BLaER1 treated with 17β-estradiol and CSF1 and Interleukin-3, amounts not matched to agents 10 nM and 100 nM (cell line): ENCODE results near the gene AATF.

ENCODE experiments used
- H3K27ac ChIP-seq, 11 experiments: shearing (Covaris generic); formaldehyde crosslinking; 2 replicates each; pipeline ENCODE4 v1.8.1; 2022
- H3K27me3 ChIP-seq, 11 experiments: shearing (Covaris generic); formaldehyde crosslinking; 2 replicates each; pipeline ENCODE4 v1.8.1; 2022
- H3K36me3 ChIP-seq, 11 experiments: shearing (Covaris generic); formaldehyde crosslinking; 2 replicates each; pipeline ENCODE4 v1.8.1; 2022
- H3K4me1 ChIP-seq, 10 experiments: shearing (Covaris generic); formaldehyde crosslinking; 2 replicates each; pipeline ENCODE4 v1.8.1; 2022
- H3K4me2 ChIP-seq, 11 experiments: shearing (Covaris generic); formaldehyde crosslinking; 2 replicates each; pipeline ENCODE4 v1.8.1; 2022
- H3K4me3 ChIP-seq, 10 experiments: shearing (Covaris generic); formaldehyde crosslinking; 2 replicates each; pipeline ENCODE4 v1.8.1; 2022
- H3K9ac ChIP-seq, 11 experiments: shearing (Covaris generic); formaldehyde crosslinking; 2 replicates each; pipeline ENCODE4 v1.8.1; 2022
- H3K9me3 ChIP-seq, 11 experiments: shearing (Covaris generic); formaldehyde crosslinking; replicated peaks in 1 of 11; 2 replicates each; pipeline ENCODE4 v1.8.1; 2022
- H4K20me1 ChIP-seq, 11 experiments: shearing (Covaris generic); formaldehyde crosslinking; 2 replicates each; pipeline ENCODE4 v1.8.1; 2022
- Cebpa-rat ChIP-seq, 11 experiments: shearing (Covaris generic); IDR thresholded peaks; 2 replicates each; pipeline ENCODE4 v1.8.1; 2022

AATF gene

GRCh38 chr17:36977568-36977967 lies 28.8 kb downstream of the AATF start:
- no peak overlapping the region for H3K4me2 ChIP-seq
- H3K9ac ChIP-seq = no peak overlapping the region
- peaks cover 35 to 100% (median 89%) of the 10 kb centered on the region in 11 experiments; a peak in 21 of 22 replicates for H4K20me1 ChIP-seq
- H3K27me3 ChIP-seq = no peaks in the 10 kb centered on the region
- no peak overlapping the region for H3K27ac ChIP-seq
- H3K36me3 ChIP-seq = peaks cover 19 to 80% (median 44%) of the 10 kb centered on the region in 11 experiments; a peak in 21 of 22 replicates
- H3K4me3 ChIP-seq = no peak overlapping the region
- TF ChIP-seq Cebpa-rat (IDR thresholded peaks at IDR 0.05) = no peak
- peaks cover 0 to 4% (median 0%) of the 10 kb centered on the region in 11 experiments; a peak in 2 of 22 replicates for H3K9me3 ChIP-seq
- 0 out of 20 replicates have a peak, but pooled peaks cover 0 to 7% (median 0%) of the 10 kb centered on the region in 10 experiments for H3K4me1 ChIP-seq

DNA sequence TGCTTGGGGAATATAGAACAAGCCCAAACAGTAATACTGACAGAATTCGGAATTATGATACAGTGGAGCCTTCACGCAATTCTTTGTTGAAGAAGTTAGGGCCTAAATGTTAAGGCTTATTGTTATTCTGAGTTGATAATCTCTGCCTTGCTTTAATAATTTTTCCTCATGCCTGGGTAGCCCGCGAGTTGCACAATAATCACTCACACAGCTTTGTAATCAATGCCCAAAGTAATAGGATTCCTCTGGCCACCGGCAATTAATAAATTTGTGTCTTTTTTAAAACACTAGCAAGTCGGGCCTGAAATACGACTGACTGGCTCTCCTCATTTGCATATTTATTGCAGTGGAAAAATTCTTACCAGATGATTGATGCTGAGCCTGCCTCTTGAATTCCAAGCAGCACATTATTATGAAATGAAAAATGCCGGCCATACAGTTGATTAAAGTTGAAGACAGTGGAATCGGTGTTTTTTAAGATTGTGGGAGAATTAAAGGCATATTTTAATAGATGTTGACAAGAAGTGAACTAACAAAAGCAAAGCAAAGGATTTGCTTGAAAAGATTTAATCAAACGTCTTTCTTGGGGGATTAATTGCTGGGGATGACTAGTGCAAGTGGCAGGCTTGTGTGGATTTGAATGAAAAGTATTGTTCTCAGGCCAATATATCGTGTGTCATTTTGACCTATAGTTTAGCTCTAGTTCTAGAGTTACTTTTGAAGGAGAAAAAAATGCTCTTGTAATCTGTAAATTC lies 30.2 kb downstream of the AATF start:
- peaks cover 22 to 98% (median 79%) of the 10 kb centered on the region in 11 experiments; a peak in 20 of 22 replicates for H4K20me1 ChIP-seq
- TF ChIP-seq Cebpa-rat (IDR thresholded peaks at IDR 0.05) = peak in 1 of 11 experiments; percentile 19; a peak in 2 of 22 replicates
- 0 out of 20 replicates have a peak, but pooled peaks cover 0 to 7% (median 0%) of the 10 kb centered on the region in 10 experiments for H3K4me1 ChIP-seq
- H3K27ac ChIP-seq = no peak overlapping the region
- H3K4me3 ChIP-seq = no peak overlapping the region
- no peak overlapping the region for H3K4me2 ChIP-seq
- no peak overlapping the region for H3K9ac ChIP-seq
- peaks cover 32 to 82% (median 50%) of the 10 kb centered on the region in 11 experiments for H3K36me3 ChIP-seq
- H3K9me3 ChIP-seq = peaks cover 0 to 4% (median 0%) of the 10 kb centered on the region in 11 experiments; a peak in 2 of 22 replicates
- no peaks in the 10 kb centered on the region for H3K27me3 ChIP-seq

DNA sequence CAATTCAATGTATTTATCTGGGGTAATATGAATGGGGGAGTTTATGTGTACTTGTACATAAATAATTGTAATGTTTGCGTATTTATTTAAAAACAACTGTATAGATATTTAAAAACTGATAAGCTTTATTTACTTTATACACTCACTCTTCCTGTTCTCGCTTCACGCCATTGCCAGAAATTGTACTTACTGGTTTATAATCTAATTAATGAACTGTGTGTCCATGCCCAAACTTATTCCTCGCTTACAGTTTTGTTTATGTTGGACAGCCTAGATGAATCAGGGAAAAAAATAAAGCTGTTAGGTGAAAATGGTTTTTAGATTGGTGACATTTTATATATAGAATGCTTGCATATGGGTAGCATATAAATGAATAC lies 30.8 kb downstream of the AATF start:
- H3K36me3 ChIP-seq = peaks cover 37 to 87% (median 56%) of the 10 kb centered on the region in 11 experiments
- no peak overlapping the region for H3K4me3 ChIP-seq
- H3K27ac ChIP-seq = no peak overlapping the region
- no peak for TF ChIP-seq Cebpa-rat (IDR thresholded peaks at IDR 0.05)
- peaks cover 0 to 4% (median 0%) of the 10 kb centered on the region in 11 experiments; a peak in 2 of 22 replicates for H3K9me3 ChIP-seq
- H3K27me3 ChIP-seq = no peaks in the 10 kb centered on the region
- H3K4me2 ChIP-seq = no peak overlapping the region
- no peak overlapping the region for H3K9ac ChIP-seq
- 0 out of 20 replicates have a peak, but pooled peaks cover 0 to 7% (median 0%) of the 10 kb centered on the region in 10 experiments for H3K4me1 ChIP-seq
- H4K20me1 ChIP-seq = peaks cover 22 to 98% (median 75%) of the 10 kb centered on the region in 11 experiments; a peak in 20 of 22 replicates

DNA sequence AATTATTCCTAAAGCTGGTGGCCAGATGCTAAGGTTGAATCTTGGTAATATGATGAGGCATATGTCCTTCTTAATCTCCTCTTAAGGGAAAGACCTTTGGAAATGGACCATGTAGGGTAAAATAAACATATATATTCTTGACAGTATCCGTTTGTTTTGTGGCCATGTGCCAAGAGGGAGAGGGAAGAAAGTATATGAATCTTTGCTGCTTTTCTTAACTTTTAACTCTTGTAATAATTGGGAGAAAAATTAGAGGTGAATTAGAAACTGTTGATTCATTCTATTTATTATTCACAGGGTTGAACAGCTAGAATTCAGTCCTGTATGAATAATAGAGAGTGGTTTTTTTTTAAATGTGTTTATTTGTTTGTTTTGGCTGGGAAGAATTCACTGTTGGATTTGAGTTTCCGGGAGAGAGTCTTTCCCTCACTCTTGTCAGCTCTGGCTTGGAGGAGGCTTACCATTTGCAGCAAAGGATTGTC lies 31.6 kb downstream of the AATF start:
- no peak overlapping the region for H3K4me3 ChIP-seq
- peaks cover 26 to 98% (median 68%) of the 10 kb centered on the region in 11 experiments; a peak in 21 of 22 replicates for H4K20me1 ChIP-seq
- no peak overlapping the region for H3K27ac ChIP-seq
- no peak for TF ChIP-seq Cebpa-rat (IDR thresholded peaks at IDR 0.05)
- no peak overlapping the region for H3K9ac ChIP-seq
- H3K9me3 ChIP-seq = peaks cover 0 to 4% (median 0%) of the 10 kb centered on the region in 11 experiments; a peak in 2 of 22 replicates
- H3K4me2 ChIP-seq = no peak overlapping the region
- no peaks in the 10 kb centered on the region for H3K27me3 ChIP-seq
- peaks cover 45 to 91% (median 63%) of the 10 kb centered on the region in 11 experiments for H3K36me3 ChIP-seq
- H3K4me1 ChIP-seq = 0 out of 20 replicates have a peak, but pooled peaks cover 0 to 7% (median 0%) of the 10 kb centered on the region in 10 experiments

- Histone ChIP-seq H3K4me3 (no peak overlapping the region), H3K27ac (no peak overlapping the region), H3K9me3 (peaks cover 0 to 4% (median 0%) of the 10 kb centered on the region in 11 experiments; a peak in 2 of 22 replicates), H3K9ac (no peak overlapping the region), H3K27me3 (no peaks in the 10 kb centered on the region), H3K4me1 (0 out of 20 replicates have a peak, but pooled peaks cover 0 to 7% (median 0%) of the 10 kb centered on the region in 10 experiments), H4K20me1 (peaks cover 17 to 83% (median 36%) of the 10 kb centered on the region in 11 experiments; a peak in 19 of 22 replicates), H3K36me3 (peaks cover 75 to 95% (median 82%) of the 10 kb centered on the region in 11 experiments), H3K4me2 (no peak overlapping the region)
- TF ChIP-seq Cebpa-rat (IDR thresholded peaks at IDR 0.05) = no peak
These were observed 34.9 kb downstream of the AATF start for GRCh38 chr17:36983618-36984017.

DNA sequence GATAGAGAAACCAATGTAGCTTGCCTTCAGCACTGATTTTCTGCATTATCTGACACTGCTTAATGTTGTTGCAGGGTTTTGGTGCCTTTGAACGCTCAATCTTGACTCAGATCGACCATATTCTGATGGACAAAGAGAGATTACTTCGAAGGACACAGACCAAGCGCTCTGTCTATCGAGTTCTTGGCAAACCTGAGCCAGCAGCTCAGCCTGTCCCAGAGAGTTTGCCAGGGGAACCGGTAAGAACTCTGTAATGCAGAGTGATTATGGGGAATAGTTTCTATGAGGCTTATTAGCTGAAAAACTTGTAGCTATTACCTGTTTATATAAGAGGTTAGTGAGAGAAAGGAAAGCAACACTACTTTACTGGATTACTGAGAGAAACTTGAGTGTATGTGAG lies 40.4 kb downstream of the AATF start:
- Histone ChIP-seq H3K27me3 (no peaks in the 10 kb centered on the region), H3K9ac (no peak overlapping the region), H3K27ac (no peak overlapping the region), H3K4me1 (no peaks in the 10 kb centered on the region), H3K4me2 (no peak overlapping the region), H3K36me3 (peaks cover 96 to 100% (median 98%) of the 10 kb centered on the region in 11 experiments), H3K4me3 (no peak overlapping the region), H4K20me1 (peaks cover 0 to 54% (median 22%) of the 10 kb centered on the region in 11 experiments; a peak in 13 of 22 replicates), H3K9me3 (no peaks in the 10 kb centered on the region)
- no peak for TF ChIP-seq Cebpa-rat (IDR thresholded peaks at IDR 0.05)

- H3K4me1 ChIP-seq = no peaks in the 10 kb centered on the region
- H4K20me1 ChIP-seq = peaks cover 0 to 25% (median 11%) of the 10 kb centered on the region in 11 experiments; a peak in 7 of 22 replicates
- H3K9ac ChIP-seq = no peak overlapping the region
- TF ChIP-seq Cebpa-rat (IDR thresholded peaks at IDR 0.05) = no peak
- peaks cover 15 to 34% (median 29%) of the 10 kb centered on the region in 11 experiments; a peak in 21 of 22 replicates for H3K9me3 ChIP-seq
- no peak overlapping the region for H3K4me3 ChIP-seq
- H3K36me3 ChIP-seq = peaks cover 96 to 100% (median 99%) of the 10 kb centered on the region in 11 experiments
- H3K27me3 ChIP-seq = no peaks in the 10 kb centered on the region
- no peak overlapping the region for H3K27ac ChIP-seq
- no peak overlapping the region for H3K4me2 ChIP-seq
These were observed 43.9 kb downstream of the AATF start for GRCh38 chr17:36992701-36993100.

- Histone ChIP-seq H3K9me3 (peaks cover 19 to 39% (median 34%) of the 10 kb centered on the region in 11 experiments; a peak in 21 of 22 replicates), H3K27ac (no peak overlapping the region), H3K4me3 (no peak overlapping the region), H3K4me2 (no peak overlapping the region), H3K36me3 (peaks cover 96 to 100% (median 99%) of the 10 kb centered on the region in 11 experiments), H4K20me1 (peaks cover 0 to 25% (median 9%) of the 10 kb centered on the region in 11 experiments; a peak in 7 of 22 replicates), H3K9ac (no peak overlapping the region), H3K27me3 (no peaks in the 10 kb centered on the region), H3K4me1 (no peaks in the 10 kb centered on the region)
- TF ChIP-seq Cebpa-rat (IDR thresholded peaks at IDR 0.05) = no peak
These were observed 44.5 kb downstream of the AATF start for GRCh38 chr17:36993227-36993626.

DNA sequence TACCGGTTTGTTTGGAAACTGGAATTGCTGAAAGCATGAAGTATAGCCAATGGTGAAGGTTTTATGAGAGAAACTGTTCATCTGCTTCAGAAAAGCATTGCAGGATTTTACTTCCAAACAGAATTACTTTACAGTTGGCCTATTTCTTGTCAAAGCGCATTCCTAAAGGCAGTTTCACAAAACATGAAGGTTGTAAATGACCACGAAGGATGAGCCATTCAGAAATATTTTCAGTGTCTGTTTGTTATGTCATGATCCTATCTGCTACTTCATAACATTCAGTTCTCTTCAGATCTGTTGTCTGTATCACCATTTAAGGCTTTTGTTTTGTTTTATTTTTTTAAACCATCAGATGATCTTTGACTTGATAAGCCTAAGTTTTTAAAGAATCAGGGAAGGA lies 45.7 kb downstream of the AATF start:
- Histone ChIP-seq H3K9me3 (peaks cover 19 to 51% (median 42%) of the 10 kb centered on the region in 11 experiments; a peak in 21 of 22 replicates), H3K4me1 (peaks cover 2 to 7% (median 3%) of the 10 kb centered on the region in 10 experiments; a peak in 13 of 20 replicates), H3K4me3 (no peak overlapping the region), H3K27ac (no peak overlapping the region), H3K9ac (no peak overlapping the region), H3K4me2 (no peak overlapping the region), H3K36me3 (peaks cover 94 to 100% (median 97%) of the 10 kb centered on the region in 11 experiments), H4K20me1 (peaks cover 0 to 25% (median 9%) of the 10 kb centered on the region in 11 experiments; a peak in 7 of 22 replicates), H3K27me3 (no peaks in the 10 kb centered on the region)
- TF ChIP-seq Cebpa-rat (IDR thresholded peaks at IDR 0.05) = no peak
